ENCODE results near the gene SH2D7.
A peak's percentile ranks its signal among the peaks of the same experiment; 100 is the strongest.

SH2D7 gene

GRCh38 chr15:78079298-78080087, 12.9 kb upstream of the SH2D7 start:
- no peak for DNase-seq

- DNase-seq: no peak
These were observed 12.3 kb upstream of the SH2D7 start for GRCh38 chr15:78080088-78080460.

GRCh38 chr15:78082106-78082742, 10.1 kb upstream of the SH2D7 start:
- no peak for DNase-seq

GRCh38 chr15:78082743-78083110, 9.6 kb upstream of the SH2D7 start:
- DNase-seq: no peak

- no peak for DNase-seq
These were observed 9.2 kb upstream of the SH2D7 start for GRCh38 chr15:78083186-78083585.

- no peak for DNase-seq
These were observed 8.5 kb upstream of the SH2D7 start for GRCh38 chr15:78083687-78084448.

- no peak for DNase-seq
These were observed 8.0 kb upstream of the SH2D7 start for GRCh38 chr15:78084449-78084750.

- DNase-seq: no peak
These were observed 6.4 kb upstream of the SH2D7 start for GRCh38 chr15:78085928-78086327.

GRCh38 chr15:78087951-78088772, 4.2 kb upstream of the SH2D7 start:
- no peak for DNase-seq

GRCh38 chr15:78088773-78089080, 3.6 kb upstream of the SH2D7 start:
- no peak for DNase-seq

GRCh38 chr15:78090422-78091063, 1.8 kb upstream of the SH2D7 start:
- no peak for DNase-seq

GRCh38 chr15:78093242-78094020, 1.1 kb downstream of the SH2D7 start:
- no peak for DNase-seq

GRCh38 chr15:78097667-78098066, 5.3 kb downstream of the SH2D7 start:
- DNase-seq: no peak

GRCh38 chr15:78098131-78098755, 5.9 kb downstream of the SH2D7 start:
- DNase-seq: no peak

- no peak for DNase-seq
These were observed 8.5 kb downstream of the SH2D7 start for GRCh38 chr15:78100886-78101285.

GRCh38 chr15:78101423-78102105, 9.2 kb downstream of the SH2D7 start:
- no peak for DNase-seq

GRCh38 chr15:78102211-78102610, 9.8 kb downstream of the SH2D7 start:
- DNase-seq: no peak

- DNase-seq: no peak
These were observed 10.4 kb downstream of the SH2D7 start for GRCh38 chr15:78102741-78103140.

GRCh38 chr15:78103406-78104118, 11.2 kb downstream of the SH2D7 start:
- peak; percentile 87 for DNase-seq

GRCh38 chr15:78104119-78104479, 11.7 kb downstream of the SH2D7 start:
- no peak for DNase-seq

Measured in activated CD4-positive, alpha-beta T cell treated with anti-CD3 and anti-CD28 coated beads, Interleukin-2, amount 50 U/mL, for 16 hours (primary cell).